RWPE1 (cell line): ENCODE results near the gene NIPSNAP3A.

ENCODE experiments used
- CTCF ChIA-PET: fragments of 350-600 bp; sonication (Branson Sonifier 250); formaldehyde crosslinking; extraction: SDS; loops from one replicate; lab custom pipeline; 2021; lab: Yijun Ruan, JAX
- POLR2A ChIA-PET: fragments of 400-600 bp; formaldehyde crosslinking; extraction: SDS; loops from one replicate; lab custom pipeline; 2020; ENCODE audit warnings: antibody characterized with exemption; ENCODE audit not compliant: low non-redundant PET; lab: Yijun Ruan, JAX
- DNase-seq: peaks from one replicate; pipeline ENCODE4 v3.0.0; 2012; ENCODE audit warnings: low spot score
- H3K27ac ChIP-seq: fragments of 450-650 bp; 2 replicates; pipeline ENCODE4 v1.5.1; 2017
- TF ChIP-seq, protein P1 (sequence below): fragments of 450-650 bp; conservative IDR thresholded peaks from 2 replicates; pipeline ENCODE4 v1.5.1; 2017; ENCODE audit warnings: low read depth, mild to moderate bottlenecking

Gene NIPSNAP3A

DNA sequence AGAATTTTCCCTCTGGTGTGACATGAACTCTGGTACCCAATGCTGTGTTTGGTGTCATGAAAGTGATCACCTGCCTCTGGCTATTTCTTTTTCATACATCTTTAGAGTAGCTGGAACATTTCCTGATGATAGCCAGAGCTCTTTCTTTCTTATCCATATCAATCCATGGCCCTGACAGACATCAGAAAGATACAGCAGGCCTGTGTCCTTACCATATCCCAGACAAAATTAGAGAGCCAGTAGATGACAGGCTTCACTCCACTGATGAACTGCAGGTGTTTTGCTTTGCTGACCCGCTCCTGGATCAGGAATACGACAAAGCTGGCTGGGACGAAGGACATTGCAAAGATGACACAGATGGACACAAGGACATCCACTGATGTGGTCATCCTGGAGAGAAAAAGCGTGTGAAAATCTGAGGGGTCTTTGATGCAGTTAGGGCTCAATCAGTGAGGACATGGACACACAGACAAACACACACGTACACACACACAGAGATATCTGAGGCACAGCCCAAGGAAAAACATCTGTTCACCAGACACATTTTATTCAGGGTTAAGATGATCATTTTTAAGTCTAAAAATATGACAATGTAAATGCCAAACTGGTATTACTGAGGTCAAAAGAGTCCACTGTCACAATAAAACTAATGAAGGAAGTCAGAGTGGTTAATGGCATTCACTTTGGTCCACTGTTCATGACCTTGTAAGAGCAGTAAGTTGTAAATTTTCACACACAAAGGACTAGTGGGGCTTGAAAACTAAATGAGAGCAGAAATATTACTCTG is 50.9 kb downstream of the NIPSNAP3A start:
- POLR2A ChIA-PET, result no interaction called here

DNA sequence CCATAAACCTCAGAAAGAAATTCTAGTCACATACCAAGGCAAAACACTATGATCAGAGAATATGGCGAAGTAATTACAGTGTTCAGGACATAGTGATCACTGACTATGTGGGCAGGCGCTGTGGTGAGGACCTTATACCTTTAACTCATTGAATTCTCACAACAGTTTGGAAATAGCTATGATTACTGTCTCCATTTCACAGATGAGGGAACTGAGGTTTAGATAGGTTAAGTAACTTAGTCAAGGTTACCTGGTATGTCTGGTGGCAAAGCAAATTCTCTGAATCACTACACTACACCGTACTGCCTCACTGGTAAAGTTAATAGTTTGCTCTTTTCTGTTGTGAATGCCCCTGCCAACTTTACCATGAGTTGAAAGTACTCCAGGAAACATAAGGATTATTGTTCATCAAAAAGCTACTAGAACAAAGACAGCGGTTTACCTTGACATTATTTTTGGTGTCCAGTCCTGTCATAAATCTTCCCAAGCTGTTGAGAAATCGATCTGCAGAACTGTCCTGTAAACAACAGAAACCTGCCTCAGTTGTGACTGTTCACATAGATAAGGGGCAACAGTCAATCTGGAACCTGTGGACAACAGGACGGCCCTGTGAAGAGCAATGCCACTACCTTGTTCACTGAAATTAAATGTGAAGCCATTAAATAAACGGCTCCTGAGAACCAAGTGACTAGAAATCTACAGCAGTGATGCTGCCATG is 52.7 kb downstream of the NIPSNAP3A start:
- ChIA-PET CTCF (interaction anchor here (1.3 kb wide), 1 partner anchor 8 kb away, joined by 3 read pairs; no protein-coding TSS in a partner anchor), POLR2A (no interaction called here)
- TF ChIP-seq, protein P1, sequence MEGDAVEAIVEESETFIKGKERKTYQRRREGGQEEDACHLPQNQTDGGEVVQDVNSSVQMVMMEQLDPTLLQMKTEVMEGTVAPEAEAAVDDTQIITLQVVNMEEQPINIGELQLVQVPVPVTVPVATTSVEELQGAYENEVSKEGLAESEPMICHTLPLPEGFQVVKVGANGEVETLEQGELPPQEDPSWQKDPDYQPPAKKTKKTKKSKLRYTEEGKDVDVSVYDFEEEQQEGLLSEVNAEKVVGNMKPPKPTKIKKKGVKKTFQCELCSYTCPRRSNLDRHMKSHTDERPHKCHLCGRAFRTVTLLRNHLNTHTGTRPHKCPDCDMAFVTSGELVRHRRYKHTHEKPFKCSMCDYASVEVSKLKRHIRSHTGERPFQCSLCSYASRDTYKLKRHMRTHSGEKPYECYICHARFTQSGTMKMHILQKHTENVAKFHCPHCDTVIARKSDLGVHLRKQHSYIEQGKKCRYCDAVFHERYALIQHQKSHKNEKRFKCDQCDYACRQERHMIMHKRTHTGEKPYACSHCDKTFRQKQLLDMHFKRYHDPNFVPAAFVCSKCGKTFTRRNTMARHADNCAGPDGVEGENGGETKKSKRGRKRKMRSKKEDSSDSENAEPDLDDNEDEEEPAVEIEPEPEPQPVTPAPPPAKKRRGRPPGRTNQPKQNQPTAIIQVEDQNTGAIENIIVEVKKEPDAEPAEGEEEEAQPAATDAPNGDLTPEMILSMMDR, result no peak
- H3K27ac ChIP-seq, result no peak overlapping the region
- DNase-seq, result no peak

More for the DNA sequence above, 50.9 kb downstream of the NIPSNAP3A start:
- no peak for DNase-seq
- H3K27ac ChIP-seq, result no peak overlapping the region
- TF ChIP-seq, protein P1, result no peak
- CTCF ChIA-PET, result no interaction called here

DNA sequence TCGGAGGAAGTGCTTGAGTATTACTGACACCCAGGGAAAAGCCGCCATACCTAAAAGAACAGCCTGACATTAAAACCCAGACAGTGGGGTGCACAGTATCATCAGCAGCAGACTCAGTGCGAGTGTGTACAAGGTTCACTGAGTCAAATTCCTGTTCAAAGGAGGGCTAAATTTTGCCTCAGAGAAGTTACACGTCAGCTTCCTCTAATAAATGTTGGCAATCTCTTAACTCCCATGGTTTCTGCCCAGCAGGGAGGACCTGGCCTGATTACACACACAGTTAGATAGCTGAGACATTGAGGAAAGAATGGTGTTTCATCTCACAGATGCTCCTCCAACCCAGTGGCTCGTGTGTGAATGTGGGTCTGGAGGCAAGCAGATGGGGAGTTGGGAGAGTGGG is 54.6 kb downstream of the NIPSNAP3A start:
- ChIA-PET POLR2A (no interaction called here), CTCF (no interaction called here)
- DNase-seq, result no peak
- H3K27ac ChIP-seq, result no peak overlapping the region
- TF ChIP-seq, protein P1, result no peak

GRCh38 chr9:104802906-104803305 is 55.4 kb downstream of the NIPSNAP3A start:
- TF ChIP-seq, protein P1, result no peak
- ChIA-PET CTCF (no interaction called here), POLR2A (no interaction called here)
- no peak overlapping the region for H3K27ac ChIP-seq
- DNase-seq, result no peak

GRCh38 chr9:104805441-104805840 is 58.0 kb downstream of the NIPSNAP3A start:
- H3K27ac ChIP-seq, result peak overlapping the region; percentile 59
- TF ChIP-seq, protein P1, result no peak
- ChIA-PET POLR2A (no interaction called here), CTCF (interaction anchor here (0.7 kb wide), 1 partner anchor 398 kb away, joined by 7 read pairs; no protein-coding TSS in a partner anchor)
- DNase-seq, result peak; percentile 30

DNA sequence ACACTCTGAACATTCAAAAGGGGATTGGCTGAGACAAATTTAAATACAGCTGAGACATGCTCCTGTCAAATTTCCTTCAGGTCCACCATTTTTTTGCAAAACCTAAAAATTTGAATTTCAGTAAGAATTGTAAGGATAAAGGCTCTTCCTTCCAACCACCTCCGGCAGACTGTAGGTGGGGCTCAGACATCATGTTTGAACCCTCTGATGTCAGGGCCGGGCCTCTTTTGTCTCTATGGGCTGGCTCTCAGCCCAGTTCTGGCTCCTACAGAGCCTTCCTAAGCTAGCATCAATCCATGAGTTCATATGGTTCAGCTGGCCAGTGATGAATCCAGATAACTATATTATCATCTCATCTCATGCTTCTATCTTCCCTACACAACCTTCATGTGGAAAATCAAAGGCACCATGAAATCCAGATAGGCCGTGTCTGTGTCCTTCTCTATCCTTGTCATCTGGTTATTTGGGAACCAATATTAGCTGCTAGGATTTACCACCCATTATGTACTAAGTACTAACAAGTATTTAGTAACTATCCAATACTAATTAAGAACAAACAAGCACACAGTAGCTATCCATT is 60.6 kb downstream of the NIPSNAP3A start:
- no peak overlapping the region for H3K27ac ChIP-seq
- ChIA-PET POLR2A (no interaction called here), CTCF (interaction anchor here (1.4 kb wide), 1 partner anchor 8 kb away, joined by 3 read pairs; no protein-coding TSS in a partner anchor)
- TF ChIP-seq, protein P1, result no peak
- DNase-seq, result peak; percentile 25
